ENCODE measurements around the gene INKA2. TPM values are rescaled to one million over a fixed set of nuclear protein-coding genes. Genes with fewer than 3 reads are reported as not detected.

Gene INKA2
- total RNA-seq, 1 experiment from 2014 or later, result 0.54 TPM

- in situ Hi-C loops (cut with HindIII; ENCODE audit: low pct_unique_long_range_greater_than_20kb, low sequenced_read_pairs), result no loop called here
- Histone ChIP-seq H3K27ac (ENCODE audit: low read length) (no peak overlapping the region), H3K4me1 (ENCODE audit: control insufficient read depth, insufficient read depth, low read length) (no peaks in the 10 kb centered on the region), H3K36me3 (ENCODE audit: control insufficient read depth, insufficient read depth, low read length) (no peaks in the 10 kb centered on the region), H3K9me3 (ENCODE audit: control insufficient read depth, insufficient read depth, low read depth, low read length) (no peaks in the 10 kb centered on the region), H3K27me3 (ENCODE audit: control insufficient read depth, insufficient read depth, low read length) (no peaks in the 10 kb centered on the region), H3K4me3 (ENCODE audit: low read depth in 2 of 2, low read length in 2 of 2) (no peak overlapping the region)
- BruUV-seq (replicated peaks), result no TSS peak
- intact Hi-C loops (cut with micrococcal nuclease; ENCODE audit: unreplicated experiment), result no loop called here
- ATAC-seq, result no peak
- DNase-seq (ENCODE audit: low read depth, low spot score), result no peak
- ChIA-PET CTCF (no interaction called here), POLR2A (no interaction called here)
- TF ChIP-seq POLR2AphosphoS5 (IDR thresholded peaks at IDR 0.05; ENCODE audit: low read depth, low read length), result no peak
- TF ChIP-seq REST (IDR thresholded peaks at IDR 0.05; ENCODE audit: insufficient read depth in 1 of 2, low read depth in 2 of 2, low read length in 1 of 2), result no peak
- TF ChIP-seq CTCF (IDR thresholded peaks at IDR 0.05), result no peak
- no peak for TF ChIP-seq TCF7L2 (IDR thresholded peaks at IDR 0.05; ENCODE audit: low read depth, low read length)
- TF ChIP-seq SIN3A (IDR thresholded peaks at IDR 0.05; ENCODE audit: borderline replicate concordance, insufficient read depth, low read depth, low read length), result no peak
Observed at GRCh38 chr1:111778541-111779051, 39.4 kb upstream of the INKA2 start.

- ATAC-seq (no peak), DNase-seq (ENCODE audit: low read depth, low spot score) (no peak)
- in situ Hi-C loops (cut with HindIII; ENCODE audit: low pct_unique_long_range_greater_than_20kb, low sequenced_read_pairs) (no loop called here), intact Hi-C loops (cut with micrococcal nuclease; ENCODE audit: unreplicated experiment) (no loop called here)
- TF ChIP-seq SIN3A (IDR thresholded peaks at IDR 0.05; ENCODE audit: borderline replicate concordance, insufficient read depth, low read depth, low read length) (no peak), POLR2AphosphoS5 (IDR thresholded peaks at IDR 0.05; ENCODE audit: low read depth, low read length) (no peak), TCF7L2 (IDR thresholded peaks at IDR 0.05; ENCODE audit: low read depth, low read length) (no peak), CTCF (IDR thresholded peaks at IDR 0.05) (no peak), REST (IDR thresholded peaks at IDR 0.05; ENCODE audit: insufficient read depth in 1 of 2, low read depth in 2 of 2, low read length in 1 of 2) (no peak)
- Histone ChIP-seq H3K4me1 (ENCODE audit: control insufficient read depth, insufficient read depth, low read length) (no peaks in the 10 kb centered on the region), H3K36me3 (ENCODE audit: control insufficient read depth, insufficient read depth, low read length) (no peaks in the 10 kb centered on the region), H3K4me3 (ENCODE audit: low read depth in 2 of 2, low read length in 2 of 2) (no peak overlapping the region), H3K9me3 (ENCODE audit: control insufficient read depth, insufficient read depth, low read depth, low read length) (no peaks in the 10 kb centered on the region), H3K27me3 (ENCODE audit: control insufficient read depth, insufficient read depth, low read length) (no peaks in the 10 kb centered on the region), H3K27ac (ENCODE audit: low read length) (no peak overlapping the region)
- ChIA-PET POLR2A (no interaction called here), CTCF (no interaction called here)
- no TSS peak for BruUV-seq (replicated peaks)
Observed at GRCh38 chr1:111778066-111778465, 38.9 kb upstream of the INKA2 start.

All from Panc1 (cell line).